GM19467 (cell line): ENCODE data around the gene EPN1.

Experiments
- ATAC-seq: cut with Tn5 transposase; IDR thresholded peaks from one replicate; pipeline ENCODE4 v1.9.1; 2021; ENCODE audit warnings: mild to moderate bottlenecking, moderate library complexity; ENCODE audit not compliant: unreplicated experiment

EPN1 gene

DNA sequence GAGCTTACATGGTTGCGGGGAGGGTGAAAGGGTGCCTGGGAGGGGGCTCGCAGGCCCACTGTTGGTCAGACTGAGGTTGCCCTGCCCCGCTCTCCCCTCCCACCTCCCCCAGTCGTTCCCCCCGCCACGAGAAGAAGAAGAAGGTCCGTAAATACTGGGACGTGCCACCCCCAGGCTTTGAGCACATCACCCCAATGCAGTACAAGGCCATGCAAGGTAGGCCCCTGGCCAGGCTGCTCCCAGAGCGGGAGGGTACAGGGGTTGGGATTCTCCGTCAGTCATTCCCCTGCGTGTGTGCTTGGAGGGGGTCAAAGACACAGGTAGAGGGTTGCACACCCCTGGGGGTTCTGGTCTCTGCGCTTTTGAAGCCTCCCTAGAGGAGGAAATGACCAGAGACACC is 14.6 kb upstream of the EPN1 start:
- no peak for ATAC-seq

GRCh38 chr19:55660991-55661390 is 14.0 kb upstream of the EPN1 start:
- no peak for ATAC-seq

GRCh38 chr19:55661826-55662225 is 13.2 kb upstream of the EPN1 start:
- no peak for ATAC-seq

- no peak for ATAC-seq
Observed at GRCh38 chr19:55663846-55664536, 11.0 kb upstream of the EPN1 start.

DNA sequence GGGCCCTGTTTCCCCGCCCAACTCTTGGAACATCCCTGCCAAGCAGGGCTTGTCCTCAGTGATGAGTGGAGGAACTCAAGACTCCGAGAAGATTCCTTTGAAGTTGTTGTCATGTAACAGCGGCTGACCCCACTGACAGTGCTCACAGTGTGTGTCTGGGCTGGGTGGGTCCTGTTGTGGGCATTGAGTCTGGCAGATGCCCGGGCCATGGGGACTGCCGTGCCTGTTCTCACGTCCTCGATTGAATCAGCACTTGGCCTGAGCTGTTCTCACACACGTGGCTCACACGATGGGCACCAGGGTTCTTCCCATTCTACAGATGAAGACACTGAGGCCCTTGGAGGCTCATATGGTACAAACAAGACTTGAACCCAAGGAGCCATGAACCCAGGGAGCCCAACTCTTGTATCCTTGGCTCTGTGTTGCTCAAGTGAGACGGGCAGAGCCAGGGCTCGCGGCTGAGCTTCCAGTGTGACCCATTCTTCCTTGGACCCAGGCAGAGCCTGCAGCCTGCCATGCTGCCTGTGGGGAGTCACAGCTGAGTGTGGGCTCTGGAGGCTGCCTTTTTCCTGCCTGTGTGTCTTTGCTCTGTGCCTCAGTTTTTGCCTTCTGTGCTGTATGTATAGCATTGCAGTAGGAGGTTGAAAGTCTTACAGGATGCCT is 8.6 kb upstream of the EPN1 start:
- ATAC-seq: no peak

- ATAC-seq: no peak
Observed at GRCh38 chr19:55667006-55667381, 8.0 kb upstream of the EPN1 start.

DNA sequence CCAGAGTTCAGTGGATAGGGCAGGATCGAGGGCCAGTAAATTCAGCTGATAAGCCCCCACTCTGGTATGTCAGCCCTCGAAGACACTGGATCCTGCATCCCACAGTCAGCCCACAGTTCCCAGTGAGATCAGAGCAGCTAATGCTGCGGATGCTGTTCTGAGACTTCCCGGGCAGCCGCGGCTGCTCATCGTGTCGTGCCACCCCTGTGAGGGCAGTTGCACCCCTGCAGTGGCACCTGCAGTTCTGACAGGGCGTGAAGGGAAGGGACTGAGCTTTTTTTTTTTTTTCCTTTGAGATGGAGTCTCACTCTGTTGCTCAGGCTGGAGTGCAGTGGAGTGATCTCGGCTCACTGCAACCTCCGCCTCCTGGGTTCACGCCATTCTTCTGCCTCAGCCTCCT is 7.5 kb upstream of the EPN1 start:
- no peak for ATAC-seq

- no peak for ATAC-seq
Observed at GRCh38 chr19:55667958-55668357, 7.1 kb upstream of the EPN1 start.

DNA sequence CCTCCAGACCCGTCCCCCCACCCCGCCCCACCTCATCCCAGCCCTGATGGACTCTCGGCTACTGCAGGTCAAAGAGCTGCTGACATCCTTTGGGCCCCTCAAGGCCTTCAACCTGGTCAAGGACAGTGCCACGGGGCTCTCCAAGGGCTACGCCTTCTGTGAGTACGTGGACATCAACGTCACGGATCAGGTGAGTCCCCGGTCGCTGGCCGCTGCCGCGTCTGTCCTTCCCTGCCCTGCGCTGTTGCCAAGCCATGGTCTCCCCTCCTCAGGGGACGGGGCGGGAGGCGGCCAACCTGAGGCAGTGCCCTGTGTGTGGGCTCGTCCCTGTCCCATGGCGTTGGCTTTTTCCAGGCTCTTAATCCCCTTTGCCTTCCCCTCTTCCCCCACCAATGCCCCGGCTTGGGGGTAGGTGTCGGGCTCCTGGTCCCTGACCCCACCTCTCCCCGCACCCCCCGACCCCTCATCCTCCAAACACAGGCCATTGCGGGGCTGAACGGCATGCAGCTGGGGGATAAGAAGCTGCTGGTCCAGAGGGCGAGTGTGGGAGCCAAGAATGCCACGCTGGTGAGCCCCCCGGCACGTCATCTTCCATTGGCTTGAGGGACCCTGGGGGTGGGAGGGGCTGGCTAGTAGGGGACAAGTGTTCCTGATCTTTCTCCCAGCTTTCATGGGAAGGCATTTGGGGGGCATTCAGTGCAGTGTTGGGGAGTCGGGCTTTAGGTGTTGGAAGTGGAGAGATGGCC is 6.2 kb upstream of the EPN1 start:
- ATAC-seq: no peak

DNA sequence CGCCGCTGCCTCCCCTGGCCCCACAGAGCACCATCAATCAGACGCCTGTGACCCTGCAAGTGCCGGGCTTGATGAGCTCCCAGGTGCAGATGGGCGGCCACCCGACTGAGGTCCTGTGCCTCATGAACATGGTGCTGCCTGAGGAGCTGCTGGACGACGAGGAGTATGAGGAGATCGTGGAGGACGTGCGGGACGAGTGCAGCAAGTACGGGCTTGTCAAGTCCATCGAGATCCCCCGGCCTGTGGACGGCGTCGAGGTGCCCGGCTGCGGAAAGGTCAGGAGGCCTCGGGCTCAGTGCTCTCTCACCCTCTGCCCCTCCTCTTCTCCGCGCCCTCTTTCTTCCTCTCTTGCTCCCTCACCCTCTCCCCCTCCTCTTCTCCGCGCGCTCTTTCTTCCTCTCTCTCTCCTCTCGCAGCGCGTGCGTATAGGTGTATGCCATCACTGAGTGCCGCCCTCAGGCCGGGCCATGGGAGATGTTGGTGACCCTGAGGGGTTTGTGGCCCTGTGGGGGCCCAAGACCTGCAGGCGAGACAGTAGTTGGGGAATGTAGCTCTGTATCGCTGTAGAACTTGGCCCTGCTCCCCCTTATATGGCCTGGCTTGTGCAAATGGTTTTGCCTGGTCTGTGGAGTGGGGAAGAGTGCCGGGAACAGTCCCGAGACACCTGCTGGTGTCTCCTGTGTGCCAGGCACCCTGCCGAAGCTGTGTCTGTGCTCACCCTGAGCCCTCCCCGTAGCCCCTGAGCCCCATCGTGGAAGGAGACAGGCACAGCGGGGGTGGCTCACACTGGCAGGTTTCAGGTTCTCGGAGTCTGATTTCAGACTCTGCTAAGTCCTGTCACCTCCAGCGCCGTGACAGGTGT is 5.4 kb upstream of the EPN1 start:
- ATAC-seq: no peak

DNA sequence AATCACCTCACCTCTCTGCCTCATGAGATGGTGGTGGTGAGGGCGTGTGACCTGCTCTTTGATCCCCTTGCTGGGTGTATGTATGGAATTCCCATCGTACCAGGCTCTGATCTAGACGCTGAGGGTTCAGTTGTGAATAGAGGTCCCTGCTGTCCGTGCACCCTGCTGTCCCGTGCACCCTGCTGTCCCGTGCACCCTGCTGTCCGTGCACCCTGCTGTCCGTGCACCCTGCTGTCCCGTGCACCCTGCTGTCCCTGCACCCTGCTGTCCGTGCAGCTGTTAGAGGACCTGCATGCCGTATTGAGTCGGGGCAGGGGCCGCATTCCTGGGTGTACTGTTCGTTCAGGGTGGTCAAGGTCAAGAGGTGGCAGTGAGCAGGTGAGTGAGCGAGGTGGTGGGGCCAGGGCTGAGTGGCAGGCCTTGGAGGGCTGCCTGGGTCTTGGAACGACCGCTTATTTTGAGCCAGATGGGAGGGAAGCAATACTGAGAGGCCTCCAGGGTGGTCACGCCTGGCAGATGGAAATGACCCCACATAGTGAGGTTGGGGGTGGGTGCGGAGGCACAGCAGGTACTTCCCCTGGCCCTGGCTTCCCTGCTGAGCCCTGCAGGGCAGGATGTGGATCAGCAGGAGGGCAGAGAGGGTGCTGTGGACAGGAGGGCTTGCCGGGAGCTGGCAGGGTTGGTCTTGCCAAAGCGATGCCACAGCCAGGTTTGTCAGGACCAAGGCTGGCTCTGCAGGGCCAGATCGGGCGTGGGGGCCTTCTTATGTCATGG is 4.6 kb upstream of the EPN1 start:
- ATAC-seq: no peak

GRCh38 chr19:55671054-55671378 is 4.0 kb upstream of the EPN1 start:
- no peak for ATAC-seq

DNA sequence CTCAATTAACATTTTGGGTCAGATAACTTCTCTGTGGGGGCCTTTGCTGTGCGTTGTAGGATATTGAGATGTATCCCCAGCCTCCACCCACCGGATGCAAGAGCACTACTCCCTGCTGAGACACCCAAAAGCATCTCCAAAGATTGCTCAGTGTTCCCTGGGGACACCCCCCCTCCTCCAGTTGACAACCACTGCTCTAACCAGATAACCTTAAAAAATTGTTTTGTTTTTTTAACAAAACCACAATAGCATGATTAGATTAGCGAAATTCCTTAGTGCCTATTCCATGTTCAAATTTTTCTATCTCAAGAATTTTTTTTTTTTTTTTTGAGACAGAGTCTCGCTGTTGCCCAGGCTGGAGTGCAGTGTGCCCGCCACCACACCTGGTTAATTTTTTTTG is 2.6 kb upstream of the EPN1 start:
- no peak for ATAC-seq

GRCh38 chr19:55673465-55673864 is 1.6 kb upstream of the EPN1 start:
- no peak for ATAC-seq

GRCh38 chr19:55673889-55674288 is 1.1 kb upstream of the EPN1 start:
- no peak for ATAC-seq

DNA sequence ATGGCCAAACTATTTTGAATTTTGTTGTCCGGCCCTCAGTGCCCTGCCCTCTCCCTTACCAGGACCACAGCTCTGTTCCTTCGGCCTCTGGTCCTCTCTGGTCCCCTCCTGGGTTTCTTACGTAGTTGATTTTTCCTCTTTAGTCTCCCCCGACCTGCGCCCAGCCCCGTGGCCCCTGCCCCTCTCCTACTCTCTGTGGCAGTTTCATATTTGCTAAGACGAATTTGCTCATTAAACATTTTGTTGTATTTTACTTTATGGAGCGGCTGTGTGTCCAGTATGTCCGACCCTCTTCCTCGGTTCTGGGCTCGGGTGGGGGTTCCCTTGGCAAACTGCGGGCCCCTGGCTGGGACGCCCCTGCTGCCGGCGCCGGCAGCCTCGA is 576 bp upstream of the EPN1 start:
- ATAC-seq: no peak

- no peak for ATAC-seq
Observed at GRCh38 chr19:55675661-55676354, 782 bp downstream of the EPN1 start.

- ATAC-seq: no peak
Observed at GRCh38 chr19:55676383-55676782, 1.4 kb downstream of the EPN1 start.

DNA sequence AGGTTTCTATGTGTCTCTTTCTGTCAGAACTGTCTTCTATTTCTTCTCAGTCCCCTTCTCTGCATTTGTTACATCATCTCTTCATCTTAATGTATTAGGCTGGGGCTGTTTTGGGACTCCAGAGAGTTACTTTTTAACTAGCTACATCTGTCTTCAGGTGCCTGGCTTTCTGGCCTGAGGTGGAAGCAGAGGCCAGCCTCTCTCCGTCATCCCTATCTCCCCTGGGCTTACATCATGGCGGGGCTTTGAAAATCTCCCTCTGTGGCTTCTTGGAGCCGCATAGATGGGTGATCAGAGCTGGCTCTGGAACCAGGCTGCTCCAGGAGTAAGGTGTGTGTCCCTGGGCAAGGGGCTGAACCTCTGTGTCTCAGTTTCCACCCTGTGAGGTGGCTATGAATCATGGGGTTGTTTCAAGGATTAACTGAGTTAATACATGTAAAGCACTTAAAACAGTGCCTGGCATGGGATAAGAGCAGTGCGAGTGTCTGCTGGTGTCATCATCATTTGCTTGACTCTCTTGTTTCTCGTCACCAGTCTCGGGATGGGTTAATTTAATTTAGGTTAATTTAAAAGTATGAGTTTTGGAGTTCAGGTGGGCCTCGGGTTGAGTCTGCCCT is 2.0 kb downstream of the EPN1 start:
- ATAC-seq: no peak

DNA sequence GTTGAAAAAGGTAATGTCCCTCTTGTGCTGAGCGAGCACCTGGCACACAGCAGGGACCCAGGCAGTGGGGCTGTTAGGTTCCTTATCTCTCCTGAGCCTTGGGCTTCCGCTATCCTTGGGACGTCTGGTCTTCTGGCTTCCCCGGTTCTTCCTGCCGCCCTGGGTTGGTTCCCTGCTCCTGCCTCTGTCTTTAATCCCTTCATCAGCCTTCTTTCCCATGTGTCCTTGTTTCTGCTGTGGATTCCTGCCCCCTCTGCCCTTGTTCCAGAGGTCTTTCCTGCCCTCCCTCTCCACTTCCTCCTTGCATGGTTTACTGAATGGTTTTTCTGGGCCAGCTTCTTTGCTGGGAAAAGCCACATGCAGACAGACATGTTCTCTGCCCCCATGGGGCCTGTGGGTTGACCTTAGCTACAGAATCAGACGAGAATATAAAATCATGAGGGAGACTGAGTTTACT is 2.6 kb downstream of the EPN1 start:
- ATAC-seq: no peak
